HEK293 (cell line): ENCODE measurements around the gene TAS1R3.

Experiments used
- EGR2 ChIP-seq: fragments of 450-650 bp; formaldehyde crosslinking; IDR thresholded peaks from 2 replicates; pipeline ENCODE4 v1.5.1; 2016; ENCODE audit warnings: low read depth, missing biosample characterization, missing genetic modification characterization
- GLIS1 ChIP-seq: fragments of 450-650 bp; formaldehyde crosslinking; IDR thresholded peaks from 2 replicates; pipeline ENCODE4 v1.5.1; 2016; ENCODE audit warnings: missing biosample characterization, missing genetic modification characterization
- KLF7 ChIP-seq: fragments of 450-650 bp; formaldehyde crosslinking; IDR thresholded peaks from 2 replicates; pipeline ENCODE4 v1.5.1; 2016; ENCODE audit warnings: missing biosample characterization, missing genetic modification characterization, borderline replicate concordance
- KLF9 ChIP-seq: fragments of 450-650 bp; formaldehyde crosslinking; IDR thresholded peaks from 2 replicates; pipeline ENCODE4 v1.5.1; 2016; ENCODE audit warnings: missing biosample characterization, missing genetic modification characterization, low read depth
- MEIS1 ChIP-seq: sonication (generic); formaldehyde crosslinking; IDR thresholded peaks from 2 replicates; pipeline ENCODE4 v1.8.1; 2022; ENCODE audit warnings: missing genetic modification reagents, mild to moderate bottlenecking, borderline replicate concordance
- PRDM6 ChIP-seq: fragments of 450-650 bp; formaldehyde crosslinking; IDR thresholded peaks from 2 replicates; pipeline ENCODE4 v1.5.1; 2017; ENCODE audit warnings: missing biosample characterization, missing genetic modification characterization
- SETDB1 ChIP-seq: IDR thresholded peaks from one replicate; pipeline ENCODE4 v1.6.1; 2017; ENCODE audit warnings: mild to moderate bottlenecking, low read length, moderate library complexity, mixed read lengths; ENCODE audit not compliant: insufficient read length
- SP3 ChIP-seq: fragments of 450-650 bp; formaldehyde crosslinking; IDR thresholded peaks from 2 replicates; pipeline ENCODE4 v1.5.1; 2016; ENCODE audit warnings: missing biosample characterization, missing genetic modification characterization
- ZBTB10 ChIP-seq: fragments of 450-650 bp; formaldehyde crosslinking; IDR thresholded peaks from 2 replicates; pipeline ENCODE4 v1.5.1; 2016; ENCODE audit warnings: missing biosample characterization, missing genetic modification characterization
- ZBTB44 ChIP-seq: fragments of 450-650 bp; IDR thresholded peaks from 2 replicates; pipeline ENCODE4 v1.5.1; 2018; ENCODE audit warnings: missing biosample characterization, mild to moderate bottlenecking, missing genetic modification characterization
- ZBTB6 ChIP-seq: fragments of 450-650 bp; formaldehyde crosslinking; IDR thresholded peaks from 2 replicates; pipeline ENCODE4 v1.5.1; 2017; ENCODE audit warnings: missing biosample characterization, missing genetic modification characterization
- ZEB2 ChIP-seq: fragments of 450-650 bp; formaldehyde crosslinking; IDR thresholded peaks from 2 replicates; pipeline ENCODE4 v1.5.1; 2016; ENCODE audit warnings: missing biosample characterization, missing genetic modification characterization
- ZFP69B ChIP-seq: fragments of 450-650 bp; formaldehyde crosslinking; IDR thresholded peaks from 2 replicates; pipeline ENCODE4 v1.5.1; 2016; ENCODE audit warnings: missing biosample characterization, missing genetic modification characterization
- ZNF121 ChIP-seq: fragments of 450-650 bp; formaldehyde crosslinking; IDR thresholded peaks from 2 replicates; pipeline ENCODE4 v1.5.1; 2016; ENCODE audit warnings: missing biosample characterization, missing genetic modification characterization
- ZNF221 ChIP-seq: fragments of 450-650 bp; formaldehyde crosslinking; IDR thresholded peaks from 2 replicates; pipeline ENCODE4 v1.5.1; 2017; ENCODE audit warnings: missing biosample characterization, missing genetic modification characterization, borderline replicate concordance
- ZNF223 ChIP-seq: fragments of 450-650 bp; formaldehyde crosslinking; IDR thresholded peaks from 2 replicates; pipeline ENCODE4 v1.5.1; 2016; ENCODE audit warnings: missing biosample characterization, missing genetic modification characterization
- ZNF391 ChIP-seq: fragments of 450-650 bp; formaldehyde crosslinking; IDR thresholded peaks from 2 replicates; pipeline ENCODE4 v1.5.1; 2016; ENCODE audit warnings: low read depth, missing biosample characterization, missing genetic modification characterization, borderline replicate concordance
- ZNF449 ChIP-seq: fragments of 450-650 bp; formaldehyde crosslinking; IDR thresholded peaks from 2 replicates; pipeline ENCODE4 v1.5.1; 2017; ENCODE audit warnings: missing biosample characterization, mild to moderate bottlenecking, missing genetic modification characterization, moderate library complexity
- ZNF501 ChIP-seq: fragments of 450-650 bp; formaldehyde crosslinking; IDR thresholded peaks from 2 replicates; pipeline ENCODE4 v1.5.1; 2016; ENCODE audit warnings: missing biosample characterization, missing genetic modification characterization
- ZNF580 ChIP-seq: fragments of 450-650 bp; formaldehyde crosslinking; IDR thresholded peaks from 2 replicates; pipeline ENCODE4 v1.5.1; 2016; ENCODE audit warnings: missing biosample characterization, missing genetic modification characterization
- ZNF585B ChIP-seq: fragments of 450-650 bp; formaldehyde crosslinking; IDR thresholded peaks from 2 replicates; pipeline ENCODE4 v1.5.1; 2016; ENCODE audit warnings: missing biosample characterization, missing genetic modification characterization
- ZNF626 ChIP-seq: fragments of 450-650 bp; sonication (Bioruptor Pico); formaldehyde crosslinking; IDR thresholded peaks from 2 replicates; pipeline ENCODE4 v1.5.1; 2018; ENCODE audit warnings: missing biosample characterization, missing genetic modification characterization, inconsistent platforms
- ZNF639 ChIP-seq: fragments of 450-650 bp; formaldehyde crosslinking; IDR thresholded peaks from 2 replicates; pipeline ENCODE4 v1.5.1; 2016; ENCODE audit warnings: missing biosample characterization, missing genetic modification characterization
- ZNF692 ChIP-seq: fragments of 450-650 bp; formaldehyde crosslinking; IDR thresholded peaks from 2 replicates; pipeline ENCODE4 v1.5.1; 2016; ENCODE audit warnings: missing biosample characterization, missing genetic modification characterization
- ZNF792 ChIP-seq: fragments of 450-650 bp; formaldehyde crosslinking; IDR thresholded peaks from 2 replicates; pipeline ENCODE4 v1.5.1; 2016; ENCODE audit warnings: missing biosample characterization, missing genetic modification characterization
- ZXDB ChIP-seq: fragments of 450-650 bp; formaldehyde crosslinking; IDR thresholded peaks from 2 replicates; pipeline ENCODE4 v1.5.1; 2016; ENCODE audit warnings: missing biosample characterization, missing genetic modification characterization

TAS1R3 gene

GRCh38 chr1:1324524-1325287 lies 6.4 kb upstream of the TAS1R3 start, which contains the start of the genes CPTP and INTS11 (continued):
- TF ChIP-seq SETDB1 (no peak), KLF7 (tag by site-specific recombination) (peak; percentile 80; the same call in 1 of the 2 replicates), ZNF121 (tag by site-specific recombination) (no peak), ZNF221 (tag by site-specific recombination) (no peak), ZXDB (tag by site-specific recombination) (peak; percentile 9), EGR2 (tag by site-specific recombination) (0 out of 2 replicates have a peak, but pooled peaks have one; percentile 7), SP3 (tag by site-specific recombination) (peak; percentile 73), MEIS1 (no peak), ZNF391 (tag by site-specific recombination) (0 out of 2 replicates have a peak, but pooled peaks have one; percentile 24), ZNF449 (tag by site-specific recombination) (0 out of 2 replicates have a peak, but pooled peaks have one; percentile 32), ZNF223 (tag by site-specific recombination) (peak; percentile 97), ZNF639 (tag by site-specific recombination) (no peak), KLF9 (peak; percentile 86), GLIS1 (tag by site-specific recombination) (peak; percentile 26; the same call in 1 of the 2 replicates), ZBTB10 (tag by site-specific recombination) (peak; percentile 60; the same call in 1 of the 2 replicates), ZNF585B (tag by site-specific recombination) (no peak), ZNF792 (tag by site-specific recombination) (no peak), ZBTB6 (tag by site-specific recombination) (peak; percentile 52), ZFP69B (tag by site-specific recombination) (0 out of 2 replicates have a peak, but pooled peaks have one; percentile 13), ZNF626 (tag by site-specific recombination) (no peak), ZEB2 (tag by site-specific recombination) (no peak), ZBTB44 (tag by site-specific recombination) (no peak), PRDM6 (tag by site-specific recombination) (no peak), ZNF692 (tag by site-specific recombination) (no peak; the same call in 1 of the 2 replicates), ZNF580 (peak; percentile 17; the same call in 1 of the 2 replicates), ZNF501 (tag by site-specific recombination) (0 out of 2 replicates have a peak, but pooled peaks have one; percentile 12)
